Chondrocyte (in vitro differentiated cells): ENCODE data around the gene AMN1. TPM values are rescaled to one million over a fixed set of nuclear protein-coding genes. Genes with fewer than 3 reads are reported as not detected.

ENCODE experiments used
- DNase-seq: peaks from one replicate; pipeline ENCODE4 v3.0.0; 2021; ENCODE audit warnings: mixed read lengths, low spot score
- H3K27ac Mint-ChIP-seq: one replicate; pipeline ENCODE4 v1.8.0; 2021; ENCODE audit warnings: mild to moderate bottlenecking, moderate library complexity, mixed read lengths; ENCODE audit not compliant: unreplicated experiment
- H3K27me3 Mint-ChIP-seq: 2 replicates; pipeline ENCODE4 v1.8.0; 2021; ENCODE audit warnings: low read depth, mixed read lengths
- H3K36me3 Mint-ChIP-seq: 2 replicates; pipeline ENCODE4 v1.8.0; 2021; ENCODE audit warnings: low read depth, mixed read lengths
- H3K4me1 Mint-ChIP-seq: 2 replicates; pipeline ENCODE4 v1.8.0; 2021; ENCODE audit warnings: low read depth, mild to moderate bottlenecking, mixed read lengths
- H3K4me3 Mint-ChIP-seq: one replicate; pipeline ENCODE4 v1.8.0; 2021; ENCODE audit warnings: mild to moderate bottlenecking, moderate library complexity, mixed read lengths; ENCODE audit not compliant: unreplicated experiment
- H3K9me3 Mint-ChIP-seq: 2 replicates; pipeline ENCODE4 v1.8.0; 2021; ENCODE audit warnings: low read depth, mixed read lengths
- total RNA-seq: library from RNA; stranded (reverse); gene quantifications from 3 replicates; pipeline ENCODE4 v1.2.1, GENCODE V29; 2021
- TF ChIP-seq, protein P1 (sequence below): fragments of 200-600 bp; sonication (generic); IDR thresholded peaks from 2 replicates; pipeline ENCODE4 v1.5.0; 2021; ENCODE audit warnings: antibody characterized with exemption, mild to moderate bottlenecking, moderate library complexity

AMN1 gene
- total RNA-seq, 1 donor from 2014 or later = 6.6 TPM

DNA sequence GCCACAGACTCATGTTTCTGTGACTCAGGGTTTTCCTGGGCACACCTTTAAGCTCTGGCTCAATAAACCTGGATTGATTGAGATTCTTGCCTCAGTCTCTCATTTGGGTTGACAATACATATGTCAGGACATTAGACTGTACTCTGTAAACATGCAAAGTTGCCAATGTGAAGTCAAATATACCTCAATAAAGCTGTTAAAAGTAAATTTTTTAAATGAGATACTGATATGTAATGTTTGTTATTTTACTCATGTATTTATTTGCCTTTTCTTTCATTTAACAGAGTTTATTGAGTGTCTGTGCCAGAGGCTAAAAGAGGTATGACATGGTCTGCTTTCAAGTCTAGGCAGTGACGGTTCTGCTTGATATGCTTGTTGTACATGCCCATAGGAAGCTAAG is 73.0 kb downstream of the AMN1 start:
- Mint-ChIP-seq H3K4me1 (peaks cover 14% of the 10 kb centered on the region), H3K27me3 (no peaks in the 10 kb centered on the region), H3K9me3 (no peaks in the 10 kb centered on the region), H3K4me3 (no peak overlapping the region), H3K36me3 (no peaks in the 10 kb centered on the region), H3K27ac (no peak overlapping the region)
- TF ChIP-seq, protein P1, sequence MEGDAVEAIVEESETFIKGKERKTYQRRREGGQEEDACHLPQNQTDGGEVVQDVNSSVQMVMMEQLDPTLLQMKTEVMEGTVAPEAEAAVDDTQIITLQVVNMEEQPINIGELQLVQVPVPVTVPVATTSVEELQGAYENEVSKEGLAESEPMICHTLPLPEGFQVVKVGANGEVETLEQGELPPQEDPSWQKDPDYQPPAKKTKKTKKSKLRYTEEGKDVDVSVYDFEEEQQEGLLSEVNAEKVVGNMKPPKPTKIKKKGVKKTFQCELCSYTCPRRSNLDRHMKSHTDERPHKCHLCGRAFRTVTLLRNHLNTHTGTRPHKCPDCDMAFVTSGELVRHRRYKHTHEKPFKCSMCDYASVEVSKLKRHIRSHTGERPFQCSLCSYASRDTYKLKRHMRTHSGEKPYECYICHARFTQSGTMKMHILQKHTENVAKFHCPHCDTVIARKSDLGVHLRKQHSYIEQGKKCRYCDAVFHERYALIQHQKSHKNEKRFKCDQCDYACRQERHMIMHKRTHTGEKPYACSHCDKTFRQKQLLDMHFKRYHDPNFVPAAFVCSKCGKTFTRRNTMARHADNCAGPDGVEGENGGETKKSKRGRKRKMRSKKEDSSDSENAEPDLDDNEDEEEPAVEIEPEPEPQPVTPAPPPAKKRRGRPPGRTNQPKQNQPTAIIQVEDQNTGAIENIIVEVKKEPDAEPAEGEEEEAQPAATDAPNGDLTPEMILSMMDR = no peak
- DNase-seq = no peak

DNA sequence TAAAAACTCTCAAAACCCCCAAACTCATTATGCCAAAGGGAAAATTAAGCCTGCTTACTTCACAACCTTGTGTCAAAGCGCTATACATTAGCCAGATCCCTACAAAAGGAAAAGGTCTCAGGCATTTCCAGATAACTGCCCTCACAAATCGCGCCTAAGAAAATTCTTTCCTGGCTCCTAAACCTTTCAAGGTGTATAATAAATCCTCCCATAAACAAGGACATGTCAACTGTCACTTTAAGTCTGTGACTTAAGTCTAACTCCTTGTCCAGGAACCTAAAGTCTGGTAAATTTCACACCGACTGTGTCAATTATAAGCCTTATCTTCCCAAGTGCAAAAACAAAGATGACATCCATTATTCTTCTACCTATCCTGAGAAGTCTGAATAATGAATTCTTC is 73.6 kb downstream of the AMN1 start:
- DNase-seq = no peak
- no peaks in the 10 kb centered on the region for H3K9me3 Mint-ChIP-seq
- TF ChIP-seq, protein P1 = no peak
- H3K27ac Mint-ChIP-seq = no peak overlapping the region
- peaks cover 12% of the 10 kb centered on the region for H3K4me1 Mint-ChIP-seq
- no peaks in the 10 kb centered on the region for H3K27me3 Mint-ChIP-seq
- no peak overlapping the region for H3K4me3 Mint-ChIP-seq
- H3K36me3 Mint-ChIP-seq = no peaks in the 10 kb centered on the region

GRCh38 chr12:31651893-31652521 is 76.8 kb downstream of the AMN1 start:
- no peaks in the 10 kb centered on the region for H3K9me3 Mint-ChIP-seq
- H3K36me3 Mint-ChIP-seq = no peaks in the 10 kb centered on the region
- H3K4me3 Mint-ChIP-seq = no peak overlapping the region
- no peak overlapping the region for H3K27ac Mint-ChIP-seq
- DNase-seq = no peak
- TF ChIP-seq, protein P1 = no peak
- peaks cover 6% of the 10 kb centered on the region for H3K4me1 Mint-ChIP-seq
- no peaks in the 10 kb centered on the region for H3K27me3 Mint-ChIP-seq

DNA sequence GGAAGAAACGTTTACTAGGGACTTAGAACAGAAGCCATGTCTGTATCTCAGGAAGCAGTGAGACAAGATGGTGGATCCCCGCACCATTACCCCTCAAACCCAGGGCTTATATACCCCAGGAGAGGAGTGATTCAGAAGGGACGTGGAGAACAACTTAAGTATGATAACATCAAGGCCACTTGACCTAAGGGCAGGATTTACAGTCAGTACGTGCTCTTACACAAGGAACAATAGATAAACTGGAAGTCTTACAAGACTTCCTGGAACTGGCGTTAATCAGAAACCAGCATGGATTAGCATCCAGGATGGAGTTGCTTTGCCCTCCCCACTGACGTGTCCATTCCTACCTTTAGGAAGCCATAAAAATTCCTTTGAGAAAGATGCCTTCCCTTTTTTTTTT is 77.9 kb downstream of the AMN1 start:
- Mint-ChIP-seq H3K4me1 (peaks cover 6% of the 10 kb centered on the region), H3K9me3 (no peaks in the 10 kb centered on the region), H3K36me3 (no peaks in the 10 kb centered on the region), H3K27ac (no peak overlapping the region), H3K4me3 (no peak overlapping the region), H3K27me3 (no peaks in the 10 kb centered on the region)
- TF ChIP-seq, protein P1 = no peak
- DNase-seq = no peak

- TF ChIP-seq, protein P1 = no peak
- H3K27me3 Mint-ChIP-seq = no peaks in the 10 kb centered on the region
- no peak for DNase-seq
- peaks cover 4% of the 10 kb centered on the region for H3K4me1 Mint-ChIP-seq
- no peaks in the 10 kb centered on the region for H3K9me3 Mint-ChIP-seq
- no peaks in the 10 kb centered on the region for H3K36me3 Mint-ChIP-seq
- H3K27ac Mint-ChIP-seq = no peak overlapping the region
- no peak overlapping the region for H3K4me3 Mint-ChIP-seq
These were observed 81.7 kb downstream of the AMN1 start for GRCh38 chr12:31647086-31647491.
